Activated CD8-positive, alpha-beta T cell treated with anti-CD3 and anti-CD28 coated beads for 36 hours (primary cell): ENCODE measurements around the gene UFSP1. TPM values are rescaled to one million over a fixed set of nuclear protein-coding genes. Genes with fewer than 3 reads are reported as not detected.

Experiments used
- ATAC-seq: fragments of 200-7000 bp; cut with Tn5 transposase; one replicate; pipeline ENCODE4 v1.10.0; 2021; ENCODE audit warnings: mild to moderate bottlenecking, moderate library complexity
- CTCF ChIA-PET: fragments of 350-600 bp; sonication (Branson Sonifier 250); formaldehyde crosslinking; loops from one replicate; lab custom pipeline; 2021; ENCODE audit warnings: antibody characterized with exemption; lab: Charles Lee
- POLR2A ChIA-PET: fragments of 350-600 bp; sonication (Branson Sonifier 250); formaldehyde crosslinking; loops from one replicate; lab custom pipeline; 2021; ENCODE audit warnings: antibody characterized with exemption; lab: Charles Lee
- DNase-seq: peaks from one replicate; pipeline ENCODE4 v3.0.0-alpha.2; 2020
- H3K27ac Mint-ChIP-seq: one replicate; pipeline ENCODE4 v1.8.0; 2021; ENCODE audit warnings: mild to moderate bottlenecking, mixed read lengths
- H3K27me3 Mint-ChIP-seq: one replicate; pipeline ENCODE4 v1.8.0; 2021; ENCODE audit warnings: mixed read lengths
- H3K36me3 Mint-ChIP-seq: one replicate; pipeline ENCODE4 v1.8.0; 2021; ENCODE audit warnings: low read depth, mixed read lengths
- H3K4me1 Mint-ChIP-seq: one replicate; pipeline ENCODE4 v1.8.0; 2021; ENCODE audit warnings: low read depth, mixed read lengths
- H3K4me3 Mint-ChIP-seq: one replicate; pipeline ENCODE4 v1.8.0; 2021; ENCODE audit warnings: mild to moderate bottlenecking, moderate library complexity, mixed read lengths
- H3K9me3 Mint-ChIP-seq: one replicate; pipeline ENCODE4 v1.8.0; 2021; ENCODE audit warnings: mixed read lengths
- intact Hi-C: fragments of 100-400 bp; cut with micrococcal nuclease; formaldehyde crosslinking; loops from one replicate; pipeline ENCODE4 v1.10.0; 2022
- total RNA-seq, 2 experiments: library from RNA; stranded (reverse); gene quantifications; one replicate each; pipeline ENCODE4 v1.2.3, GENCODE V29; 2021
- TF ChIP-seq, protein P1 (sequence below): fragments of 200-600 bp; IDR thresholded peaks from one replicate; pipeline ENCODE4 v1.8.0; 2022; ENCODE audit warnings: antibody characterized with exemption, mild to moderate bottlenecking

UFSP1 gene
- total RNA-seq, 2 experiments from 2014 or later = 2.1 to 2.2 TPM

DNA sequence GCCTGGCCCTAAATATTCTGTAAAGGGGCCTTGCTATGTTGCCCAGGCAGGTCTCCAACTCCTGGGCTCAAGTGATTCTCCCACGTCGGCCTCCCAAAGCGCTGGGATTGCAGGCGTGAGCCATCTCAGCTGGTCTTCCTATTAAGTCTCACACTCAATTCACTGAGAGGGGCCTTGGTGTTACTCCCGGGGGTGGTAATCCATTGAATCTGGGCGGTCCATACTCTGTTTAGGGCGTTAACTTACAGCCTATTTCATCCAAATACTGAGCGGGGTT is 15.3 kb downstream of the UFSP1 start:
- H3K4me3 Mint-ChIP-seq = peak overlapping the region; percentile 98
- CTCF ChIA-PET = interaction anchor here (2.4 kb wide), 1 partner anchor 13 kb away, joined by 9 read pairs; no protein-coding TSS in a partner anchor
- no peaks in the 10 kb centered on the region for H3K27me3 Mint-ChIP-seq
- TF ChIP-seq, protein P1, sequence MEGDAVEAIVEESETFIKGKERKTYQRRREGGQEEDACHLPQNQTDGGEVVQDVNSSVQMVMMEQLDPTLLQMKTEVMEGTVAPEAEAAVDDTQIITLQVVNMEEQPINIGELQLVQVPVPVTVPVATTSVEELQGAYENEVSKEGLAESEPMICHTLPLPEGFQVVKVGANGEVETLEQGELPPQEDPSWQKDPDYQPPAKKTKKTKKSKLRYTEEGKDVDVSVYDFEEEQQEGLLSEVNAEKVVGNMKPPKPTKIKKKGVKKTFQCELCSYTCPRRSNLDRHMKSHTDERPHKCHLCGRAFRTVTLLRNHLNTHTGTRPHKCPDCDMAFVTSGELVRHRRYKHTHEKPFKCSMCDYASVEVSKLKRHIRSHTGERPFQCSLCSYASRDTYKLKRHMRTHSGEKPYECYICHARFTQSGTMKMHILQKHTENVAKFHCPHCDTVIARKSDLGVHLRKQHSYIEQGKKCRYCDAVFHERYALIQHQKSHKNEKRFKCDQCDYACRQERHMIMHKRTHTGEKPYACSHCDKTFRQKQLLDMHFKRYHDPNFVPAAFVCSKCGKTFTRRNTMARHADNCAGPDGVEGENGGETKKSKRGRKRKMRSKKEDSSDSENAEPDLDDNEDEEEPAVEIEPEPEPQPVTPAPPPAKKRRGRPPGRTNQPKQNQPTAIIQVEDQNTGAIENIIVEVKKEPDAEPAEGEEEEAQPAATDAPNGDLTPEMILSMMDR = no peak
- H3K36me3 Mint-ChIP-seq = peaks cover 64% of the 10 kb centered on the region
- DNase-seq = no peak
- H3K9me3 Mint-ChIP-seq = no peaks in the 10 kb centered on the region
- H3K4me1 Mint-ChIP-seq = peaks cover 34% of the 10 kb centered on the region
- intact Hi-C loops = no loop called here
- POLR2A ChIA-PET = interaction anchor here (1.2 to 6.8 kb wide), 4 partner anchors 13 to 211 kb away, joined by 3 to 167 read pairs (median 8); partner anchors contain the start of genes SLC12A9, TRIM56 and UFSP1
- H3K27ac Mint-ChIP-seq = peak overlapping the region; percentile 98
- ATAC-seq = no peak

DNA sequence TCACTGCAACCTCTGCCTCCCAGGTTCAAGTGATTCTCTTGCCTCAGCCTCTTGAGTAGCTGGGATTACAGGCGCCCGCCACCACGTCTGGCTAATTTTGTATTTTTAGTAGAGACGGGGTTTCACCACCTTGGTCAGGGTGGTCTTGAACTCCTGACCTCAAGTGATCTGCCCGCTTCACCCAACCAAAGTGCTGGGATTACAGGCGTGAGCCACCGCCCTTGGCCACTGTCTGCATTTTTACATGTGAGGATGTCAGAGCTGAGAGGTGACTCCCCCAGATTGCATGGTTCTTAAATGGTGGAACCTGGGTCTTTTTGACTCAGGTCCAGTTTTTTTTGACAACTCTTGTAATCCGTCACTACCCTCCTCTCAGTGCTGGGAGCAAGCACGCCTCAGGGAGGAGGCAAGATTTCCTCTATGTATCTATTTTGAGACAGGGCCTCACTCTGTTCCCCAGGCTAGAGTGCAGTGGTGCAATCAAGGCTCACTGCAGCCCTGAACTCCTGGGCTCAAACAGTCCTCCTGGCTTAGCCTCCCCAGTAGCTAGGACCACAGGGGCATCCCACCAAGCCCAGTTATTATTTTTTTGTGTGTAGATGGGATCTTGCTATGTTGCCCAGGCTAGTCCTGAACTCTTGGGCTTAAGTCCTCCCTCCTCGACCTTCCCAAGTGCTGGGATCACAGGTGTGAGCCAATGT is 15.8 kb downstream of the UFSP1 start:
- intact Hi-C loops = no loop called here
- Mint-ChIP-seq H3K4me1 (peaks cover 29% of the 10 kb centered on the region), H3K4me3 (peak overlapping the region; percentile 98), H3K9me3 (no peaks in the 10 kb centered on the region), H3K36me3 (peaks cover 59% of the 10 kb centered on the region), H3K27me3 (no peaks in the 10 kb centered on the region), H3K27ac (peak overlapping the region; percentile 98)
- CTCF ChIA-PET = no interaction called here
- DNase-seq = no peak
- no peak for ATAC-seq
- POLR2A ChIA-PET = interaction anchor here (1.5 to 6.8 kb wide), 3 partner anchors 13 to 212 kb away, joined by 3 to 167 read pairs (median 12); partner anchors contain the start of genes SLC12A9, TRIM56 and UFSP1
- TF ChIP-seq, protein P1 = no peak

DNA sequence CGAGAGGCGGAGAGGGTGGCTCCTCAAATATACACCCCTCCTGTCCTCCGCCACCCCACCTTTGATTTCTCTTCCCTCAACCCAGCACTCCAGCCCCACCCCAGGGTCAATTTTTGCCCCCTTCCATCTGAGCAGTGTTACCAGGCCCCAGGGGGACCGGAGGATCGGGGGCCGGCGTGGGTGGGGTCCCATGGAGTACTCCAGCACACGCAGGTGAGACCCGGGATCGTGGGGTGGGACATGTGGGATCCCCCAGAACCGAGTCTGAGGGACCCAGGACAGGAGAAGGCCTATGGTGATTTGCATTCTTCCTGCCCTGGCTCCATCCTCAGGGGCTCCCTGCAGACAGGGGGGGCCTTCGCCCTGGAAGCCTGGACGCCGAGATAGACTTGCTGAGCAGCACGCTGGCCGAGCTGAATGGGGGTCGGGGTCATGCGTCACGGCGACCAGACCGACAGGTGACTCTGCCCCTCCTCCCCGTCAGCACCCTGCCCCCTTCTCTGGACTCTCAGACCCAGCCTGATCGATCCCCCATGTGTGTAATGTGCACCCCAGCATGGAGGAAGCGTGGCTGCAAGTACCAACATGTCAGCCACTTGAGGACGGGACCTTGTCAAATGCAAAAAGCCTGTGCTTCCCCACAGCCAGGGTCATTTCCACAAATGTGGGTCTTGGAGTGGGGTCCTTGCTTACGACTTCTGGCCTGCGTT is 21.6 kb downstream of the UFSP1 start:
- peak; percentile 10 for DNase-seq
- Mint-ChIP-seq H3K4me1 (peaks cover 8% of the 10 kb centered on the region), H3K4me3 (peak overlapping the region; percentile 89), H3K27me3 (no peaks in the 10 kb centered on the region), H3K36me3 (peaks cover 14% of the 10 kb centered on the region), H3K27ac (peak overlapping the region; percentile 87), H3K9me3 (no peaks in the 10 kb centered on the region)
- POLR2A ChIA-PET = interaction anchor here (1.6 kb wide), 1 partner anchor 11 kb away, joined by 7 read pairs; no protein-coding TSS in a partner anchor
- intact Hi-C loops = no loop called here
- CTCF ChIA-PET = interaction anchor here (1.1 kb wide), 1 partner anchor 8 kb away, joined by 3 read pairs; no protein-coding TSS in a partner anchor
- ATAC-seq = no peak
- TF ChIP-seq, protein P1 = no peak

GRCh38 chr7:100867040-100867775 is 22.3 kb downstream of the UFSP1 start, which contains the start of gene TRIP6:
Gene TRIP6 (plus strand): TSS chr7:100867387. CDS start chr7:100867498, 111 bp downstream.
- TF ChIP-seq, protein P1 = no peak
- DNase-seq = peak; percentile 79
- H3K4me1 Mint-ChIP-seq = peaks cover 8% of the 10 kb centered on the region
- H3K4me3 Mint-ChIP-seq = peak within 1 kb of the TSS; percentile 89
- intact Hi-C loops = no loop called here
- ChIA-PET CTCF (interaction anchor here (0.7 to 1.1 kb wide), 3 partner anchors 9 to 162 kb away, joined by 3 read pairs; partner anchors contain the start of gene SLC12A9), POLR2A (interaction anchor here (0.8 to 1.6 kb wide), 5 partner anchors 8 to 21 kb away, joined by 3 to 7 read pairs (median 5); partner anchors contain the start of genes SLC12A9 and SRRT)
- H3K27ac Mint-ChIP-seq = peak within 1 kb of the TSS; percentile 95
- peak; percentile 72 for ATAC-seq
- peaks cover 12% of the 10 kb centered on the region for H3K36me3 Mint-ChIP-seq
- H3K9me3 Mint-ChIP-seq = no peaks in the 10 kb centered on the region
- H3K27me3 Mint-ChIP-seq = no peaks in the 10 kb centered on the region
